CD4-positive, alpha-beta T cell treated with Interferon gamma for 1 hour (primary cell): ENCODE results near the gene ADGB.
"Not testable (repeated sequence)": the region's sequence is repeated elsewhere in the genome, so short reads cannot be mapped to it uniquely, and the experiment has no call there.

ENCODE experiments used
- DNase-seq: peaks from one replicate; pipeline ENCODE4 v3.0.0-alpha.2; 2020

ADGB gene

DNA sequence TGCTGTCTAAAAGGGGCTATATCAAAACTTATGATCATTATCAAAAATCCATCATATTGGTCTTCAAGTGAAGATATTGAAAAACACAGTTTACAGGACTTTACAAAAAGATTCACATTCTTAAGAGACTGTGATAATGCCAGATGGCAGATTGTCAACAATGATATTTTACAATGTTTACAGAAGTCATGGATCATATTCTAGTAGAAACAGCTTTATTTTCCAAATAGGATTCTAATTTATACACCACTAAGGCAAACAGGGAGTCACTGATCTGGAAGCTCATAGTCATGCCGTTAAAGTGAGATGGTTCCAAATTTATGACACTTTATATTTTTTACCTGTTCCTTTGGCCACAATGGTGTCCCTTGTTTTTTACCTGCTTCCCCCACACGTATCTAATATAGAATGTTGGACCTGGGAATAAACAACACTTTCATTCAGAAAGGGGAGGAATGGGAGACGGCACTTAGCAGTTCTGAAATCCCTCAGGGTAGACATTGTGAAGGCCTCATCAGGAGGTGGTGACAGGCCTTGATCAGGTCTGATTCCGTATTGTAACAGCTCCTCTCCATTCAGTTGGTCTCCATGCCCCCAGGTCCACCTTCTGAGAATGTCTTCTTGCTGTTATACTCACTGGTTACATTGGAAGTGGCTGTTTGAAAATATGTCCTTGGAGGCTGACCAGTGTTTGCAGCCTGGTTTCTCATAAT, 228.6 kb downstream of the ADGB start:
- DNase-seq: no peak

DNA sequence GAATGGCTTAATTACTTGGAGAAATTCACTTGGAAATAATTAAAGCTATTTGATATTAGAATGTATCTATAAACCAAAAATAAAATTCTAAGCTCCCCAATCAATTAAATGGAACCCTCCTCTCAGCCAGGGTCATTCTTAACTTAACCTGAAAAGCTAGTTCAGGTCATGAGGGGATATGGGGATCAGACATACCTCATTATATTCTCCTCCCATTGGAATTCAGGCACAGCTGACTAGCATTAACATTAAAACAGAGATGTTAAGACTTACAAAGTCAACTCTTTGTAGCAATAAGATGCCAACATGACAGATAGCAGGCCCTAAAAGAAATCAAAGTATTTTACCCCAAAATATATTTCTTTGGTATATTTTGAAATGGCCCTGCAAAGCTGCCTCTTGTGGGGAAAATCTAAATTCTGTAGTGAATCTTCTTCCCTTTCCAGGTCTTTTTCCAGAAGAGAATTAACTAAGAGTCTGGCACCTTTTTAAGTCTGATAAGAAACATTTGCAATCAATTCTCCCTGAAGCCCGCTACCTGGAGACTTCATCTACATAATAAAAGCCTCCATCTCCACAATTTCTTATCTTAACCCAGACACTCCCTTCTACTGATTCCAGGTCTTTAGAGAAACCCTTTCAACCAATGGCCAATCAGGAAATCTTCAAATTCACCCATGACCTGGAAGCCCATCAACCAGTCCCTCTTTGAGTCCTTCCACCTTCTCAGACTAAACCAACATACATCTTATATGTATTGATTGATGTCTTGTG, 231.2 kb downstream of the ADGB start:
- no peak for DNase-seq

DNA sequence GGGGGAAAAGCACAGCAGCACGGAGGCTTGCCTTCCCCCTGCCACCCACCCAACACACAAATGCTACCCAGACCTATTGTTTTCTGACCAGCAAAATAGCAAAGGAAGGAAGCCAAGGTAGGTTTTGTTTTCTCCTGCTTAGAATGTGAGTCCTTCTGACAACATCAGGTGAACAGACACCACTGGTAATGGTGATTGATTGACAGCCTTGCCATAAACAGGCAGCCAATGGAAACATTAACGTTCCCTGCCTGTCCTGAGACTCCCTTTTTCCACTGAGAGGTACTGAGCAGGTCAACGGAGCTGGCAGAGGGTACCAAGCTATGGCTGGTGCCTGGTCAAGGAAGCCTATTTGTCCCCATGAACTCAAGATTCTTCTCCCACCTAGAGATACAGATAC, 234.4 kb downstream of the ADGB start:
- no peak for DNase-seq

DNA sequence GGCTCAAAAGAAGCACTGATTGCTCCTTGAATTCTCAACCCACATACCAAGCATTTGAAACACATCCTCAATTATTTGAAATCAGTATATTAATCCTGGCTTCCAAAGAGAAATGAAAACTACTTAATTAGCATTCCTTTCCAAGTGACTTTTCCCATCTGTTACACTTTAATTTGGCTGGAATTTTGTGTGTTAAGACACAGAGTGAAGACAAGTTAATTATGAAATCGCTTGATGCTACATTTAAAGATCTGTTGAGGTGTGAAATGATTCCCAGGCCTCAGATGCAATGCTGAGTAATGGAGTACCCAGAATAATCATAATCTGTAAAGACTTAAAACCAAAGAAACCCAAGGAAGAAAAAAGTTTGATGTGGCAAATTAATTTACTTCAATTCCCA, 241.4 kb downstream of the ADGB start:
- no peak for DNase-seq

DNA sequence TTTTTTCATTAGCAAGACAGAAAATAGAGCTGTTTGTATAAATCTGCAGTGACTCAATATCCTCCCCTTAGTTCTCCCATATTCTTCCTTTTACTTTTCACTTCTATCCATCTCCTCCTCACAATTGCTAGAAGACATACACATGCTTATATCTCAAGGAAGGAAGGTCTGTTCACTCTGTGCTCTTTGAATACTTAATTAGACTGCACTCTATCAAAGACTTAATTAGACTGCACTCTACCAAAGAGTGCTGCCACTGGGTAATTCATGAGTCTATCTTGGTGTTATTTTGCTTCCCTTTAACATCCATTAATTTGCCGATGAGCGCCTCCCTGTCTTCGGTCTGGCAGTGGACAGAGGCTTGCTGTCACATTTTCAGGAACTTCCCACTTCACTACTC, 241.9 kb downstream of the ADGB start:
- DNase-seq: no peak

DNA sequence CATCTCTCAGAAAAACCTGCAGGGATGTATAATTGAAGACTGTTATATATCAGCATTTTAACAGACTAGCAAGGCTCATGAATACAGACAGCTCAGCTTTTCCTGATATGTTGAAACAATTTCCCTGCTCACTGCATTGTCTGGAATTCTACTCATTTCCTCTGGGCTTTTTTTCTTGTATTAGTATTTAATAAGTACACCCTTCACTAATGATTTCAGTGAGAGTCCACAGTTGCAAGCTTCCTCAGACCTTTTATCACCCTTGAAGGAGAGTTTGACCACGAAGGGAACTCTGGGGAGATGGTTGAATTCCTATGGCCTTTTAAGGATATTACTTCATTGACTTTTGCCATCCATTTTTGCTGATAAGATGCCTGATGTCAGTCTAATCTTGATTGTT, 248.7 kb downstream of the ADGB start:
- DNase-seq: no peak

DNA sequence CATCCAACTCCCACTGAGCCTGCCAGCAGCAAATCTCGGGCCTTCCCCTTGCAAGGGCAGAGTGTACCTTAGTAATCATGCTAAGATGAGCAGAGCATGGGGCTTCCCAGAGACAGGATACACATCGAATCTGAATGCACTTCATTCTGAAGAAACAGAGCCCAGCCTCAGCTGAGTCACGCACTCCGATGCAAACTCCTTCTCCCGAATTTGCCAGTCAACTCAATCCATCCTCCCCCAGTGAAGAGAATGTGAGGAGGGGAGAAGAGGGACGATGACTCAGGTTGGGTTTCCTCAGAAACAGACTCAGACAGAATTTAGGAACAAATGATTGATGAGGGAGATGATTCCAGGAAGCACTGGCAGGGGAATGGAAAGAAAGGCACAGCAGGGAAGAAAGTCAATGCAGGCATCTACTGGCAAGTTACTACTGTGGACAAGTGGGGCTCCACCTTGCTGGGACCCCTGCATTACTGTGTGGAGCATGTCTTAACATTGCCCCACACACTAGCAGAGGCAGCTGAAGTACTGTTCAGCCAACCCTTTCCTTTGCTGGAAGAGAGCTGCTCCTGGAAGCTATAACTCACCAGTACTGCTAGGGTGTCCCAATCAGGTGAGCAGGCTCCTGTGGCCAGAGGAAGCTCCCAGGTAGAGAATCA, 251.6 kb downstream of the ADGB start:
- no peak for DNase-seq

DNA sequence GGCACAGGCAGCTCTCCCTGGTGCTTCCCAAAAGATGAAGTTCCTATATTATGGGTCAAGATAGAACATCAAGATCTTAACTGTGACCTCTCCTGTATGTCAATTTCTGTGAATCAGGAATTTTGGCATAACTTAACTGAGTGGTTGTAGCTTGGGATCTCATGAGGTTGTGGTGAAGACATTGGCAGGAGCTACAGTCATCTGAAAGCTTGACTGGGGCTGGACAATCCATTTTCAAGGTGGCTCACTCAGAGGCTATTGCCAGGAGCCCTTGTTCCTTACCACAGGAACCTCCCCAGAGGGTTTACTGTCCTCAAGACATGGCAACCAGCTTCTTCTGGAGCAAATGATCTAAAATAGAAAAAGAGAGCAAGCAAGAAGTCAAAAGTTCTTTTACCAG, 252.2 kb downstream of the ADGB start:
- no peak for DNase-seq

DNA sequence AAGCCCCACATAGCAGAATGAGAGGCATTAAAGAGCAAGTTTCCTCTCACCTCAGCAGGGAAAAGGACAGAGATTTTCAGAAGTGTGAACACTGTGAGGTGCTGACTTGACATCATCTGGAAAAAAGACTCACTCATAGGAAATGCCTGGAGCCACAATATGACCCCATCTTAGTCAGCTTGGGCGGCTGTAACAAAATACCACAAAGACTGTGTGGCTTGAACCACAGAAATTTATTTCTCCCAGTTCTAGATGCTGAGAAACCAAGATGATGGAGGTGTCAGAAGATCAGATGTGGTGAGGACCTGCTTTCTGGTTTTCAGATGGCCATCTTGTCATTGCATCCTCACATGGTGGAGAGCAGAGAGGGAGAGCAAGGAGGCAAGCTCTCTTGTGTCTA, 253.1 kb downstream of the ADGB start:
- DNase-seq: no peak

DNA sequence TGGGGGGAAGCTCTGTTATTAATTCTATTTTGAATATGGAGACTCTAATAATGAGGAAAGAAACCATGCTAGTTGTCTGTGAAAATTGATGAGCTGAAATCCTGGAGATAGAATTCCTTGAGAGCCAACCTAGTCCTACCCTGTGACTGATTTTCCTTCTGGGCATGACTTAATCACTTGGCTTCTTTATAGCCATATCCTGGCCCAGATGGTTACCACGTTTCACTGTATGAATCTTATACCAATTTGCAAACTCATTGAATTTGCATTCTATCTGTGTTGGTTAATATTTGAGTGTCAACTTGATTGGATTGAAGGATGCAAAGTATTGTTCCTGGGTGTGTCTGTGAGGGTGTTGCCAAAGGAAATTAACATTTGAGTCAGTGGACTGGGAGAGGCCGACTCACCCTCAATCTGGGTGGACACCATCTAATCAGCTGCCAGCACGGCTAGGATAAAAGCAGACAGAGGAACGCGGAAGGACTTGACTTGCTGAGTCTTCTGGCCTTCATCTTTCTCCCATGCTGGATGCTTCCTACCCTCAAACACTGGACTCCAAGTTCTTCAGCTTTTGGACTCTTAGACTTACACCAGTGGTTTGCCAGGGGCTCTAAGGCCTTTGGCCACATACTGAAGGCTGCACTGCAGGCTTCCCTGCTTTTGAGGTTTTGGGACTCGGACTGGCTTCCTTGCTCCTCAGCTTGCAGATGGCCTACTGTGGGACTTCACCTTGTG, 255.9 kb downstream of the ADGB start:
- not testable (repeated sequence) for DNase-seq

DNA sequence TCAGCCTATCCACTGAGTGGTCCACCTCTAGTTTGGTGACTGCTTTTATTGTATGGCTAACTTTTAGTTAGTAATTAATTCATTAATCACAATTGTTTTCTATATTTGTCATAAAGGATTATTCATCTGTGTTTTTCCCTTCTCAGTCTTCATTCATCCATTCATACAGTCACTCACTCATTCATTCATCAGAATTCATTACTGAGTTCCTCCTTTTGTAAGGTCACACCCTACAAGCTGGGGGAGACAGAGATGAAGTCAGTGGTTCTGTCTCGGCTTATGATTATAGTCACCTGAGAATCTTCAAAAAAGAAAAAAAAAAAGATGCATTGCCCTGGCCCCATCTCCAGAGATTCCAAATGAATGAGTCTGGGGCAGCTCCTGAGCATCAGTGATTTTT, 257.1 kb downstream of the ADGB start:
- no peak for DNase-seq

DNA sequence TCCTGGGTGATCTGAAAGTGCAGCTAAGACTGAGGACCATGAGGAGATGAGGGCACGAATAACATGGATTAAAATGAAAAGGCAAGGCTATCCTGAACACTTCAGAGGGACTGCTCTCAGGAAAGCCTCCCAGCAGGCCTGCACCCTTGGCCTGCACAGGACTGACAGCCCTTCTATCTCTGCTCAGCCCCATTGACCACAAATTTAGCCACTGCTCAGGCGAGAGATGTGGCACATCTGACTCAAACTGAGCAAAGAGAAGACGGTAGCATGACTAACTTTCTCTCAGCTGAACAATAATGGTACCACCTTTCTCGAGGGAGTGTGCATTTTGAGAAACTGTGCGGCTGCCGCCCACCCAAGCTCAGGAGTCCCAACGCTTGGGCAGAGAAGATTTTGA, 257.5 kb downstream of the ADGB start:
- no peak for DNase-seq

DNA sequence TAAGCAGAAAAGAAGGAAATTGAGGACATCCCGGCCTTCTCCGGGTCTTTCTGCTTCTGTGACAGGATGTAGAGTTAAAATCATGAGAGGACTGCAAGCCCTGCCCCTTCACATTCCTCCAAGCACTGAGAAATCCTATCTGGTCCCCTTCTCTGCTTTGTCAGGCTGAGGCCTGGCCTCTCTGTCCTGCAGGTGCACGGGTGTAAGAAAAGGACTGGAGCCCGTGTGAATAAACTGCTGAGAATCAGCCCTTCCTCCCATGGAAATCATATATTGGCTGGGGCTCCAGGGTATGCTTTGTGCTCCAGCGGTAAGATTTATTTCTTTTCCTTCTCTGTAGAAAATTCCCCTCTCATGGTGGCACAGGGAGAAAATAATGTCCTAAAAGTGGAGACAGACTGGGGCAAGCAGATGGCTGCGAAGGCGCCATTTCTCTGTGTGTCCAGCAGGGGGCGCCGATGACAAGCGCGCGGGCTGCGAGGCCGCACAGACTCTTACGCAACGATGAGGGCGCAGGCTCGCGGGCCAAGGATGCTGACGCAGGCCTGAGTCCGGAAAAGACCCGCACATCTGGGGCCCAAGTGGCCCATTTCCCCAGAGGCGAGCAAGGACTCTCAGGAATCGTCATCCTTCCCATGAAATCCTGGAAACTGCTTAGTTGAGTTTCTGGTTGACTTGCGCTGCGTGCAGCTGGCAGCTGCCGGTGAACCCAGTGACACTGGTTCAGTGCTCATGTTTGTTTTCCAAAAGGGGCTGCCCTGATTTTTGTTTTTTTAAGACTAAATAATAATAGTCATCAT, 258.6 kb downstream of the ADGB start:
- peak; percentile 63 for DNase-seq

DNA sequence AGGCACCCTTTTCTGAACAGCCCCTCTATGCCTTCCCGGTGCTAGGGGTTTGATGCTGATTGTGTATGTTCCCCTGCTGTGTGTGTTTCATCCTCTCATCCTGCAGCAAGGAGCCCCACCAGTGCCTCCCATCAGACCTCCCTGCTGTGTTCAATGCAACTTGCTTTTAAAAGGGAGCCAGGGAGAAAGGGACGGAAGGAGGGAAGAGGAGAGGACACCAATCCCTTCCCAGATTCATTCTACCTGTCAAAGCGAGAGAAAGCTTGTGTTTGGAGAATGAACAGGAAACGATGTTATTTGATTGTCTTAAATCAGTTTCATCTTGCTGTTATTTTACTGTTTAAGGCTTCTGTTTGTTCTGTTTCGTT, 259.2 kb downstream of the ADGB start:
- DNase-seq: no peak

DNA sequence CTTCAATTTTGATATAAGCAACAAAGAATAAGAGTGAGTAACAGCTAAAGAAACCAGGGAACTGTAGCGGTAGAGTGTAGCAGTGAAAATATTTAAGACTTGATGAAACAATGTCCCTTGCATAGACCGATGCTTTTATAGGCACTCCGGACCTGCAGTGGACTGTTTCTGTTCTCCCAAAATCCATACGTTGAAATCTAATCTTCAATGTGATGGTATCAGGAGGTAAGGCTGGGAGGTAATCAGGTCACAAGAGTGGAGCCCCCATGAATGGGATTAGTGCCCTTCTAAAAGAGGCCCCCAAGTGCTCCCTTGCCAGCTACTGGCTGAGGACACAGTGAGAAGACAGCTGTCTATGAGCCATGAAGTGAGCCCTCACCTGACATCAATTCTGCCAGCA, 260.4 kb downstream of the ADGB start:
- no peak for DNase-seq

DNA sequence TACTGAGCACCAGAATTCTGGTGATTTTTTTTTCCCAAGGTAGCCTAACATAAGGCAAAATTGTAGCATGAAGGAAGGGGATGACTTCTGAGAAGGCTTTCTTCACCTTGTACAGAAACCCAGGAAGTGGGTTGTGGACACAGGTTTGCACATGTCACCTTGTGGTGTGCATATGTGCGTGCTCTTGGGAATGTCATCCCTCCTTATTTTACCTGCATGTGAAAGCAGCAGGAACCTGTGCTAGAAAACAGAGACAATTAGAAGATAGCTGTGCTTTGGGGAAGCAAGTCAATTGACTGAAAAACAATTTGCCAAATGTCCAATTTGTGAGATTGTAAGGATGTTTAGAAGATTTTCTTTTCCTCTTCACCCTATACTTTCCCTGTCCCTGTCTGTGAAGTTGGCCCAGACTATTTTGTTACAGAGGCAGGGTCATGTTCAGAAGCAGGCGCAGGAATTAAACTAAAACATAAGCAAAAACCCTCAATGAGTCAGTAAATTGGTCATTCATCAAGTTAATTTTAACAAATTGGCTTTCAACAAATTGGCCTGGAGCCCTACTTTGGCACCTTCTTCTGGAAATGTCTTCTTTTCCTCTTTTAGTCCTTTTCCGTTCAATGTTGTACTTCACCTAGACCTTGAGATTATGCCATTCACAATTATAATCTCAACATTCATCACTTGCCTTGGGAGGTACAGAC, 261.2 kb downstream of the ADGB start:
- DNase-seq: no peak

DNA sequence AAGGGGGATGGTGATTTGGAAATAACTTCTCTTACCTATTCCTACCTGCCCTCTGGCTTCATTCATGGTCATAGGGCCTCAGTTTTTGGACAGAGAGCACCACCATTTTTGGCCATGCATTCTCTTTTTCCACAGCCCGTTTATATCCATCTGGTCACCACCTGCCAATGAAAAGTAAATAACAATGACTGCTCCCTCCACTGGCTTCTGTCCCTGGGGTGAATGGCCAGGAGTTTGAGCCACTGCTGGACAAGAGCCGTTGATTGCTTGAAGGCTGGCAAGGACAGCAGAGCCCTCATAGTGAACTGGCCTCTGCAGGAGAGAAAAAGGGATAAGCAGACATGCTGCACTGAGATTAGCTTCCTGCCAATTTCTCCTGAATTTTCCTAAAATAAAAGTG, 261.8 kb downstream of the ADGB start:
- DNase-seq: no peak

DNA sequence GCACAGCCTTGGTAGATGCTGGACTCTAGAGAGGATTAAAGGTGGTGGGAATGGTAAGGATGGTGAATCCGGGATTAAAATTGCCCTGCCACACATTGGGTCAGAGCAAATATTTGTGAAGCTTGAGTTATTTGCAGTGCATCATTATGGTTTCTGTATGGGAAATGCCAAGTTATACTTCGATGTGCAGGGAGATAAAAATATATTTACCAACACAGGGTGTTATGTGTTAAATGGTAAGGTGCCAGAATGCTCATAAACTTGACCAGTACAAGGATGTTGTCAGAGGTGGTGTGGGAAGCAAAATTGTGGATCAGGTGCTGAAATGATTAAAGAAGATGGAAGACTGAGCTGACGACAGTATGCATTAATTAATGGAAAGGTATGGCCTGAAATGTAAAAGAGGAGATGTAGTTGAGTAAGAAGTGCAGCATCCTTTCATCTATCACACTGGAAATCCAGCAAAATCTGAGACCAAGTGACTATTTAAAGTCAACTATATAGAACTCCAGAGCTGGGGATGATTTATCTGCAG, 262.3 kb downstream of the ADGB start:
- DNase-seq: no peak

DNA sequence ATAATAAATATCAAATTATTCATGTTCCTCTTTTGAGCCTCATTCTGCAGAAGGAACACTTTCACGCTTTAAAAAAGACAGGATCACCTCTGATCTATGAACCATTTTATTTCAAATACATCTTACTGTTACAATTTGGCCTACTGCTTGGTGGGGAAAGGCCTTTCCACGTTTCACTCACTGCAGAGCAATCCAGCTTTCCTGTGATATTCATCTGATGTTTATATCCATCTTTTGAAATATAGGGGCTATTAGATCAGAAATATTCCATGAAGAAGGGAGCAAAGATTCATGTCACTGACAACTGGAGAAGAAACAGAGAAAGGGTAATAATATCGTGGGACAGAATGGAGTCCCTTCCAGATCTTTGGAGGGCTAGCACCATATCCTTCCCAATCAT, 262.9 kb downstream of the ADGB start:
- no peak for DNase-seq

DNA sequence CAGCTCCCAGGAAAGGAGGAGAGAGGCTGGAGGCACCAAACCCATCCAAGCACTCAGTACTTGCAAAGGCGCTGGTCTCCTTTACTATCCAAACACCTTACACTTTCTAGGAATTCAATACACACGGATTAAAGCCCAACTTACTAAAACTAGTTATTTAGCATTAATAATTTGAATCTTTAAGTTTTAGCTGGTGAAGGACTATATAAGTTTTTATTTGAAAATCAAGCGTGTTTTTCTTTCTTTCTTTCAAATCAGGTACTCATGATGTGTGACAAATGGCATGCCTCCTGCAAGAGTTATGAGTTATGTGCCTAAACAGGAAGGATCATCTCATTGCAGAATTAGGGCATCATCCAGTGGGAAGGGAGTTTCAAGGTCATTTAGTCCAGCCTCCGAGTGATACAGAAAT, 263.7 kb downstream of the ADGB start:
- DNase-seq: no peak

DNA sequence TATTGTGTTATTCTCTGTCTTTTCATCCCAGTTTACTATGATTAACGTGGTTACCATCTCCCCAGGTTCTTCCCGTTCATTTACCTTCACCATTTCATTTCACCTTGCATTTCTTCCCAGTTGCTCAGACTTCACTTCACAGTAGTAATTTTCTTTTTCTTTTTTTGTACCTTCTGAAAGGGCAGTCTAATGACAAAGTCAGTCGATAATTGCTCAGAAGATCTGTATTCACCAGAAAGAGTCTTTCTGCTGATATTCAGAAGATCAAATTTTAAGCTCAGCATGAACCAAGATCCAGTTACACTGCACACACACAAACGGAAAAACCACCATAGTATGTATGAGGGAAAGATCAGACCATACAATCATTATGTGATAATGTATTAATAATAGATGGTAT, 265.5 kb downstream of the ADGB start:
- no peak for DNase-seq

DNA sequence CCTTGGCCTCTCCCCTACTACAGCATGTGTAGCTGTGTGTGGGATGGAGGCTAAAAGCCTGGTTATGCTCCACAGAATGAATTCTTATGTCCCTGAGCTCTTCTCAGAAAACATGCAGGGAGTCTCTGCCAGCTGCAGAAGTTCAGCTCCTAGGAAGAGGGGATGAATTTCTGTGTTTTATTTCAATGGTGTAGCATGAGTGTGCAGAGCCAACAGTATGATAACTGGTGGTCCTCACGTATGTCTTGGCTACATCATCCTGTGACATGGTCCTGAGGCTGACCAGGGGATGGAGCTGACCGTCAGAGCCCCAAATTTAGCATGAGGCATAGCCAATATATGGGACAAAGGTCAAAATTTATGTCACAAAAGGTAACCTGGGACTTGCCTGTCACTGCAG, 266.1 kb downstream of the ADGB start:
- no peak for DNase-seq
